ENCODE data around the gene ADSL.

Gene ADSL

GRCh38 chr22:40324468-40325305 is 21.6 kb upstream of the ADSL start:
- Histone ChIP-seq H3F3A (ENCODE audit: insufficient read depth, low read length) (no peaks in the 10 kb centered on the region), H3K4me1 (ENCODE audit: low read length) (no peaks in the 10 kb centered on the region), H3K27me3 (replicated peaks; ENCODE audit: insufficient read depth, low read length) (no peaks in the 10 kb centered on the region), H4K20me1 (ENCODE audit: insufficient read depth, low read length) (no peaks in the 10 kb centered on the region), H2AFZ (ENCODE audit: low read length) (no peak overlapping the region), H3K79me2 (ENCODE audit: low read length) (no peaks in the 10 kb centered on the region), H3K4me2 (ENCODE audit: low read depth, low read length) (no peak overlapping the region), H3K9me2 (replicated peaks; ENCODE audit: insufficient read depth, low read length) (no peaks in the 10 kb centered on the region), H3K27ac (ENCODE audit: low read length) (no peak overlapping the region), H3K4me3 (ENCODE audit: low read length) (no peak overlapping the region), H3K9me3 (replicated peaks; ENCODE audit: insufficient read depth, low read length) (no peaks in the 10 kb centered on the region), H3K9ac (ENCODE audit: low read length) (no peak overlapping the region), H3K36me3 (replicated peaks; ENCODE audit: insufficient read depth, low read length) (no peaks in the 10 kb centered on the region; the same call in 1 of the 2 replicates)
- DNase-seq, result no peak
- no peak for TF ChIP-seq EZH2 (optimal IDR thresholded peaks at IDR 0.05; ENCODE audit: low read depth, low read length)
- TF ChIP-seq, protein P1, sequence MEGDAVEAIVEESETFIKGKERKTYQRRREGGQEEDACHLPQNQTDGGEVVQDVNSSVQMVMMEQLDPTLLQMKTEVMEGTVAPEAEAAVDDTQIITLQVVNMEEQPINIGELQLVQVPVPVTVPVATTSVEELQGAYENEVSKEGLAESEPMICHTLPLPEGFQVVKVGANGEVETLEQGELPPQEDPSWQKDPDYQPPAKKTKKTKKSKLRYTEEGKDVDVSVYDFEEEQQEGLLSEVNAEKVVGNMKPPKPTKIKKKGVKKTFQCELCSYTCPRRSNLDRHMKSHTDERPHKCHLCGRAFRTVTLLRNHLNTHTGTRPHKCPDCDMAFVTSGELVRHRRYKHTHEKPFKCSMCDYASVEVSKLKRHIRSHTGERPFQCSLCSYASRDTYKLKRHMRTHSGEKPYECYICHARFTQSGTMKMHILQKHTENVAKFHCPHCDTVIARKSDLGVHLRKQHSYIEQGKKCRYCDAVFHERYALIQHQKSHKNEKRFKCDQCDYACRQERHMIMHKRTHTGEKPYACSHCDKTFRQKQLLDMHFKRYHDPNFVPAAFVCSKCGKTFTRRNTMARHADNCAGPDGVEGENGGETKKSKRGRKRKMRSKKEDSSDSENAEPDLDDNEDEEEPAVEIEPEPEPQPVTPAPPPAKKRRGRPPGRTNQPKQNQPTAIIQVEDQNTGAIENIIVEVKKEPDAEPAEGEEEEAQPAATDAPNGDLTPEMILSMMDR (IDR thresholded peaks at IDR 0.05; ENCODE audit: low read length), result no peak
- no peak for TF ChIP-seq EZH2phosphoT487 (IDR thresholded peaks at IDR 0.05; ENCODE audit: low read length)

DNA sequence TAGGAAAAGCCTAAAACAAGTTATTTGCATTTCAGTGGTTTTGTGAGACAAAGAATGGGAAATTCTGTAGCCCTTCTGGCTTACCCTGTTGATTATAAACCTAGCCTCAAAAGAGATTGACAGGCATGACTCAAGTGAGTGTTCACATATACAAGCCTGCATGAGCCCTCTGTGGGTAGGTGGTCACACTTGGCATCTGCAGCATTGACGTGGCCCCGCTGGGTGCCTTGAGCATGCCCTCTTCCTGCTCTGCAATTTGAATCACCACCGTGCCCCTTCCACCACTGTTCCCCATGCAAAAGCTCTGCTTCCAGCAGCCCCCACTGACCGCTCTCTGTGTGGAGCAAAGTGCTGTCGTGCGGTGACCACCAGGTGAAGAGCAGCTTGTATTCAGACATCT is 21.0 kb upstream of the ADSL start:
- Histone ChIP-seq H3F3A (ENCODE audit: insufficient read depth, low read length) (no peaks in the 10 kb centered on the region), H3K9ac (ENCODE audit: low read length) (no peak overlapping the region), H3K9me3 (replicated peaks; ENCODE audit: insufficient read depth, low read length) (no peaks in the 10 kb centered on the region), H3K4me2 (ENCODE audit: low read depth, low read length) (no peak overlapping the region), H3K36me3 (replicated peaks; ENCODE audit: insufficient read depth, low read length) (no peaks in the 10 kb centered on the region; the same call in 1 of the 2 replicates), H3K4me1 (ENCODE audit: low read length) (no peaks in the 10 kb centered on the region), H3K79me2 (ENCODE audit: low read length) (no peaks in the 10 kb centered on the region), H3K27me3 (replicated peaks; ENCODE audit: insufficient read depth, low read length) (no peaks in the 10 kb centered on the region), H3K27ac (ENCODE audit: low read length) (no peak overlapping the region), H4K20me1 (ENCODE audit: insufficient read depth, low read length) (no peaks in the 10 kb centered on the region), H3K4me3 (ENCODE audit: low read length) (no peak overlapping the region), H2AFZ (ENCODE audit: low read length) (no peak overlapping the region), H3K9me2 (replicated peaks; ENCODE audit: insufficient read depth, low read length) (no peaks in the 10 kb centered on the region)
- no peak for DNase-seq
- TF ChIP-seq, protein P1 (IDR thresholded peaks at IDR 0.05; ENCODE audit: low read length), result no peak
- no peak for TF ChIP-seq EZH2 (optimal IDR thresholded peaks at IDR 0.05; ENCODE audit: low read depth, low read length)
- no peak for TF ChIP-seq EZH2phosphoT487 (IDR thresholded peaks at IDR 0.05; ENCODE audit: low read length)

DNA sequence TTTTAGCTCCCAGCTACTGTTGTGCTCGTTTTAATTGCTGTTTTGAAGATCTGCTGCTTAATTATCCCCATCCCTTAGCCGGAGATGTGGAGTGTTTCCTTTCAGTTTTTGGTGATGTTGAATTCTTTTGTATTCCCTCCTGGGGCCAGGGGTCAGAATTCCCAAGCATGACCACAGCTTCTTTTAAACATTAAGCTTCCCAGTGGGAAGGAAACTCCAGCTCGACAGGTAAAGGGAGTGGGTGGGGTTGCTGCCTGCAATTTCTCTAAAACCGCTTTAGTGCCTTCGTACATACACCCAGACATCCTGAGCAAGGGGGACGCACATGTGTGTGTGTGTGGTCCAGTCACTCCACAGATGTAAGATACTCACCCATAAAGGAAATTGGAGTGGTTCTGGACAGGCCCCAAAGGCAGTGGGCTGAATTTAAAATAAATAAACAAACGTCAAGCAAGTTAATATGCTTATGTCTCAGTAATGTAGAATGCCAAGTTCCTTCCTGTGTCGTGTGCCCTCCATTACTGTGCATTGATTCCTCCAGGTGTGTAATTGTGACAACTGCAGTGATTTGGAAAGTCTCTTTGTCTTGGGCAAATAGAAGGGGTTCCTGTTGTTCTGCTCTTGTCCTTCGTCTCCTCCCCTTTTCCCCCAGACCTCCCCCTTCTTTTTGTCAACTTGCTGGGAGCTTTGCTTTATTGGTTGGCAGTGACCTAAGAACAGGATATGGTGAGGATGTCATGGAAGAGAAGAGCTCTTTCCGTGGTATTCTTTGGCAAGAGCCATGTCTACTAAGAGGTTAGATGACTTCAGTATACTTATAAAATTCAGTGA is 19.2 kb upstream of the ADSL start:
- no peaks in the 10 kb centered on the region for H4K20me1 ChIP-seq (ENCODE audit: insufficient read depth, low read length)
- H3K9me3 ChIP-seq (replicated peaks; ENCODE audit: insufficient read depth, low read length), result no peaks in the 10 kb centered on the region
- TF ChIP-seq EZH2 (optimal IDR thresholded peaks at IDR 0.05; ENCODE audit: low read depth, low read length), result no peak
- TF ChIP-seq, protein P1 (IDR thresholded peaks at IDR 0.05; ENCODE audit: low read length), result no peak
- no peak for TF ChIP-seq EZH2phosphoT487 (IDR thresholded peaks at IDR 0.05; ENCODE audit: low read length)
- H3K27ac ChIP-seq (ENCODE audit: low read length), result no peak overlapping the region
- no peak overlapping the region for H2AFZ ChIP-seq (ENCODE audit: low read length)
- H3F3A ChIP-seq (ENCODE audit: insufficient read depth, low read length), result no peaks in the 10 kb centered on the region
- no peak overlapping the region for H3K4me2 ChIP-seq (ENCODE audit: low read depth, low read length)
- H3K4me3 ChIP-seq (ENCODE audit: low read length), result no peak overlapping the region
- no peaks in the 10 kb centered on the region for H3K79me2 ChIP-seq (ENCODE audit: low read length)
- H3K9ac ChIP-seq (ENCODE audit: low read length), result no peak overlapping the region
- H3K36me3 ChIP-seq (replicated peaks; ENCODE audit: insufficient read depth, low read length), result no peaks in the 10 kb centered on the region
- no peaks in the 10 kb centered on the region for H3K9me2 ChIP-seq (replicated peaks; ENCODE audit: insufficient read depth, low read length)
- H3K4me1 ChIP-seq (ENCODE audit: low read length), result no peaks in the 10 kb centered on the region
- DNase-seq, result no peak
- H3K27me3 ChIP-seq (replicated peaks; ENCODE audit: insufficient read depth, low read length), result no peaks in the 10 kb centered on the region
